Vagina (tissue), 2 donors: ENCODE measurements around the gene SYCN.

ENCODE experiments used
- CTCF ChIP-seq, 3 experiments: fragments of 450-650 bp in 2 of 3; fragments of 200-600 bp in 1 of 3; sonication (generic) in 1 of 3; IDR thresholded peaks; one replicate each; pipeline ENCODE4 v1.5.1; 2017 to 2019; ENCODE audit warnings: antibody characterized with exemption in 3 of 3, mild to moderate bottlenecking in 2 of 3, moderate library complexity in 2 of 3
- POLR2A ChIP-seq, 2 donors: fragments of 450-650 bp; IDR thresholded peaks; one replicate each; pipeline ENCODE4 v1.6.1; 2017; ENCODE audit warnings: antibody characterized with exemption in 2 of 2, mild to moderate bottlenecking in 2 of 2, moderate library complexity in 2 of 2
- POLR2AphosphoS5 ChIP-seq, 2 donors: sonication (generic); formaldehyde crosslinking; IDR thresholded peaks; one replicate each; pipeline ENCODE4 v1.9.0; 2017; ENCODE audit warnings: antibody characterized with exemption in 2 of 2, mild to moderate bottlenecking in 2 of 2, low read depth in 1 of 2; ENCODE audit not compliant: insufficient read depth in 1 of 2

DNA sequence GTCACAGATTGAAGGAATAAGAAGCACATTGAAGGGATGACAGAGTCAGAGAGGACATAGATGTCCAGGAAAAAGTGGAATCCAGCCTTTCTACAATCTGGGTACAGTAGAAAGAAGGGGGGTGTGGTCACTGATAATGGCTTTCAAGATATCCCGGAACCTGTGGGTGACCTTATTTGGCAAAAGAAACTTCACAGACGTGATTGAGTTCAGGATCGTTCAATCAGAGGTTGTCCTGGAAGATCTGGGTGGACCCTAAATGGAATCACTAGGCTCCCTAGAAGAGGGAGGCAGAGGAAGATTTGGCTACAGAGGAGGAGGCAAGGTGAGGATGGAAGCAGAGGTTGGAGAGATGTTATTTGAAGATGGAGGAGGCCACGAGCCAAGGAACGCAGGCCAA lies 13.0 kb upstream of the SYCN start:
- no peak for TF ChIP-seq CTCF (IDR thresholded peaks at IDR 0.05)
- TF ChIP-seq POLR2A (IDR thresholded peaks at IDR 0.05): no peak
- no peak for TF ChIP-seq POLR2AphosphoS5 (IDR thresholded peaks at IDR 0.05; ENCODE audit: insufficient read depth in 1 of 2, low read depth in 1 of 2)
